ENCODE measurements around the gene SMIM29. TPM values are rescaled to one million over a fixed set of nuclear protein-coding genes. Genes with fewer than 3 reads are reported as not detected.

SMIM29 gene
- total RNA-seq: 16.6 and 17.3 TPM in 2 replicates

GRCh38 chr6:34248727-34249468 is at the start of gene SMIM29:
Gene SMIM29 (minus strand): TSS chr6:34249006. CDS start chr6:34247791, 1,215 bp downstream.
- peaks cover 5% of the 10 kb centered on the region for H3K27me3 Mint-ChIP-seq (ENCODE audit: low read depth)
- H3K9me3 Mint-ChIP-seq: no peaks in the 10 kb centered on the region
- H3K36me3 Mint-ChIP-seq (ENCODE audit: low read depth): peaks cover 27% of the 10 kb centered on the region
- DNase-seq (ENCODE audit: low spot score): peak; percentile 97
- peak within 1 kb of the TSS; percentile 77 for H3K27ac Mint-ChIP-seq
- peak within 1 kb of the TSS; percentile 82 for H3K4me3 Mint-ChIP-seq (ENCODE audit: low read depth)
- intact Hi-C loops (cut with micrococcal nuclease): loop anchor here (1.0 to 10.0 kb wide), 7 partner anchors 13 to 506 kb away; partner anchors contain the start of genes HMGA1, NUDT3 and SNRPC
- peaks cover 30% of the 10 kb centered on the region for H3K4me1 Mint-ChIP-seq (ENCODE audit: low read depth)

DNA sequence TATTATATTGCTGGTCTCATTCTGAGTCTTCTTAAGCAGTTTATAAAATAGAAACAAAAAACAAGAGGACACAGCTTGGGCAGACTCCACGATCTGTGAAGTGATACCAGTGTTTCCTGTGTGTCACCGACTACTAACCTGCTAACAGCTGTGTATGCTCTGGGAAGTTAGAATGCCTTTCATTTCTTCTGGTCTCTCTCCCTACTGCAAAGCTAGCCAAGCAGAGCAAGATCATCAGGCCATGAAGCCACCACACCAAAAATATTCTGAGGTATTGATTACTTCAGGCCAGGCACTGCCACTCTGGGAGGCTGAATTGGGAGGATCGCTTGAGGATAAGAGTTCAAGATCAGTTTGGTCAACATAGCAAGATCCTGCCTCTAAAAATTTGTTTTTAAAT is 46.9 kb upstream of the SMIM29 start:
- H3K4me1 Mint-ChIP-seq (ENCODE audit: low read depth): peaks cover 10% of the 10 kb centered on the region
- H3K36me3 Mint-ChIP-seq (ENCODE audit: low read depth): peaks cover 27% of the 10 kb centered on the region
- intact Hi-C loops (cut with micrococcal nuclease): no loop called here
- no peaks in the 10 kb centered on the region for H3K27me3 Mint-ChIP-seq (ENCODE audit: low read depth)
- no peak overlapping the region for H3K27ac Mint-ChIP-seq
- no peaks in the 10 kb centered on the region for H3K9me3 Mint-ChIP-seq
- no peak for DNase-seq (ENCODE audit: low spot score)
- no peak overlapping the region for H3K4me3 Mint-ChIP-seq (ENCODE audit: low read depth)

DNA sequence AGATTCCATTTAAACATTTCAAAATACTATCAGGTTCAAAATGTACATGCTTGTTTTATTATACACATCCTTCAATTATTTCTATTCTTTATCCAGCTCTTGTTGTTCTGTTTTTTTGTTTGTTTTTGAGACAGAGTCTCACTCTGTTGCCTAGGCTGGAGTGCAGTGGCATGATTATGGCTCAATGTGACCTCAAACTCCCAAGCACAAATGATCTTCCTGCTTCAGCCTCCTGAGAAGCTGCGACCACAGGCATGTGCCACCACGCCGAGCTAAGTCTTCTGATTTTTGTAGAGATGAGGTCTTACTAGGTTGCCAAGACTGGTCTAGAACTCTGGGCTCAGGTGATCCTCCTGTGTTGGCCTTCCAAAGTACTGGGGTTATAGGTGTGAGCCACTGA is 44.1 kb upstream of the SMIM29 start:
- Mint-ChIP-seq H3K36me3 (ENCODE audit: low read depth) (peaks cover 33% of the 10 kb centered on the region), H3K27ac (no peak overlapping the region), H3K9me3 (no peaks in the 10 kb centered on the region), H3K27me3 (ENCODE audit: low read depth) (no peaks in the 10 kb centered on the region), H3K4me1 (ENCODE audit: low read depth) (peaks cover 25% of the 10 kb centered on the region), H3K4me3 (ENCODE audit: low read depth) (no peak overlapping the region)
- DNase-seq (ENCODE audit: low spot score): no peak
- intact Hi-C loops (cut with micrococcal nuclease): no loop called here

- no peaks in the 10 kb centered on the region for H3K9me3 Mint-ChIP-seq
- intact Hi-C loops (cut with micrococcal nuclease): no loop called here
- no peaks in the 10 kb centered on the region for H3K27me3 Mint-ChIP-seq (ENCODE audit: low read depth)
- H3K27ac Mint-ChIP-seq: peak overlapping the region; percentile 68
- H3K36me3 Mint-ChIP-seq (ENCODE audit: low read depth): peaks cover 43% of the 10 kb centered on the region
- no peak overlapping the region for H3K4me3 Mint-ChIP-seq (ENCODE audit: low read depth)
- no peak for DNase-seq (ENCODE audit: low spot score)
- H3K4me1 Mint-ChIP-seq (ENCODE audit: low read depth): peaks cover 16% of the 10 kb centered on the region
Measured at GRCh38 chr6:34289137-34289536, 40.3 kb upstream of the SMIM29 start.

DNA sequence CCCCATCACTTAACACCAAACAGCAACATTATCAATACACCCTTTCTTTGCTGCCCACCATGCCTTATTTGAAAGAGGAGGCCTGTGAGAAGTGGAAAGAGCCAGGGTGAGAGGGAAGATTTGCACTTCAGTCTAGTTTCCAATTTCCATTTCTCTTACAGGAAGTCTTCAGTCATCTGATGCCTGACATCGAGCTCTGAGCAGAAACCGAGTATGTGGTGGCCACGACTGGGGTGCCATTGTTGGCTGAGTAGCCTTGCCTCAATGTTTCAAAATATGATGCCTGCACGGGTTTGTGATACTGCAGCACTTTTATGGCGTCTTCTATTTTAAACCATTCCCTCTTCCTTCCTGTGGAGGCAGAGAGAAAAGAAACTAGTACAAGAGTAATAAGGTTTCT is 39.8 kb upstream of the SMIM29 start:
- no peaks in the 10 kb centered on the region for H3K27me3 Mint-ChIP-seq (ENCODE audit: low read depth)
- H3K9me3 Mint-ChIP-seq: no peaks in the 10 kb centered on the region
- H3K36me3 Mint-ChIP-seq (ENCODE audit: low read depth): peaks cover 43% of the 10 kb centered on the region
- intact Hi-C loops (cut with micrococcal nuclease): no loop called here
- peak overlapping the region; percentile 68 for H3K27ac Mint-ChIP-seq
- peaks cover 16% of the 10 kb centered on the region for H3K4me1 Mint-ChIP-seq (ENCODE audit: low read depth)
- peak; percentile 16 for DNase-seq (ENCODE audit: low spot score)
- H3K4me3 Mint-ChIP-seq (ENCODE audit: low read depth): peak overlapping the region; percentile 21

- Mint-ChIP-seq H3K4me1 (ENCODE audit: low read depth) (peaks cover 16% of the 10 kb centered on the region), H3K4me3 (ENCODE audit: low read depth) (no peak overlapping the region), H3K36me3 (ENCODE audit: low read depth) (peaks cover 30% of the 10 kb centered on the region), H3K27me3 (ENCODE audit: low read depth) (no peaks in the 10 kb centered on the region), H3K27ac (no peak overlapping the region), H3K9me3 (no peaks in the 10 kb centered on the region)
- intact Hi-C loops (cut with micrococcal nuclease): no loop called here
- no peak for DNase-seq (ENCODE audit: low spot score)
Measured at GRCh38 chr6:34285448-34286164, 36.8 kb upstream of the SMIM29 start.

DNA sequence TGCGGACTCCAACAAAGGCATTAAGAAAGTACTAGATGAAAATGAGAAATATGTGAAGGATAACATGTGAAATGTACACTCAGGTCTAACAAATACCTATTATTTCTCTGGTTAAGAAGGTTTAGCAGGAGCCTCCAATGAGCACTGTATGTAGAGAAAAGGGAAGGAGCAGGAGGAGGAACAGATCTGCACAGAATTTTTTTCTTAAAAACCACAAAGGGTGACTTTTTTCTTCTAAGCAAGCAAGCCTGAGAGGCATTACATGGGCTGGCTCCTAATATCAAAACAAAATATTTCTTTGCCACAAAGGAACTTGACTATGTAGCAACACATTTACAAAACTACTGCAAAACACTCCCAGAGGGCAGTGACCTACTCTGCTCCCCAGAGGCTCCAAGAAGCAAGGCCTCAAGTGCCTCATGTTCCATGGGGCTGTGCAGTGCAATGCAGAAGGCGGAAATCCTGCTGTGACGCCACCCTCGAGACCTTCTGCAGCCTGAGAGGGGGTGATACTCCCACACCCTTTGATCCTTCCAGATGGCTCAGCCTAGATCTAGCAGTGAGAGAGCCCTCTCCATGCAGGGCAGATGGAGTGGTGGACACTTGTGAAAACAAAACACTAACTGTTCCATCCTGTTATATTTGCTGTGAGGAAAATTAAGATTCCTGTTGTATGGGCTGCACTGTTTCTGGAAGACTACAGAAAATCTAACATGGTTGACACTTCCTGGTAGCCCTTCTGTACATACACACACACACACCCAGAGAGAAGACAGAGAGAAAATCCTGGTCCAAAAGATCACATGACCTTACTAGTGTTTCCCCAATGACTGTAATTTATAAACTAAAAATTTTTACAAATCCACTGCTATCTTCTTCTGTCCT is 36.0 kb upstream of the SMIM29 start:
- H3K27ac Mint-ChIP-seq: no peak overlapping the region
- intact Hi-C loops (cut with micrococcal nuclease): no loop called here
- no peaks in the 10 kb centered on the region for H3K27me3 Mint-ChIP-seq (ENCODE audit: low read depth)
- peaks cover 15% of the 10 kb centered on the region for H3K4me1 Mint-ChIP-seq (ENCODE audit: low read depth)
- H3K4me3 Mint-ChIP-seq (ENCODE audit: low read depth): no peak overlapping the region
- no peaks in the 10 kb centered on the region for H3K9me3 Mint-ChIP-seq
- H3K36me3 Mint-ChIP-seq (ENCODE audit: low read depth): peaks cover 30% of the 10 kb centered on the region
- DNase-seq (ENCODE audit: low spot score): no peak

- H3K9me3 Mint-ChIP-seq: no peaks in the 10 kb centered on the region
- peaks cover 3% of the 10 kb centered on the region for H3K4me1 Mint-ChIP-seq (ENCODE audit: low read depth)
- H3K36me3 Mint-ChIP-seq (ENCODE audit: low read depth): peaks cover 18% of the 10 kb centered on the region
- H3K4me3 Mint-ChIP-seq (ENCODE audit: low read depth): no peak overlapping the region
- H3K27me3 Mint-ChIP-seq (ENCODE audit: low read depth): no peaks in the 10 kb centered on the region
- intact Hi-C loops (cut with micrococcal nuclease): no loop called here
- DNase-seq (ENCODE audit: low spot score): no peak
- H3K27ac Mint-ChIP-seq: no peak overlapping the region
Measured at GRCh38 chr6:34281702-34282334, 33.0 kb upstream of the SMIM29 start.

DNA sequence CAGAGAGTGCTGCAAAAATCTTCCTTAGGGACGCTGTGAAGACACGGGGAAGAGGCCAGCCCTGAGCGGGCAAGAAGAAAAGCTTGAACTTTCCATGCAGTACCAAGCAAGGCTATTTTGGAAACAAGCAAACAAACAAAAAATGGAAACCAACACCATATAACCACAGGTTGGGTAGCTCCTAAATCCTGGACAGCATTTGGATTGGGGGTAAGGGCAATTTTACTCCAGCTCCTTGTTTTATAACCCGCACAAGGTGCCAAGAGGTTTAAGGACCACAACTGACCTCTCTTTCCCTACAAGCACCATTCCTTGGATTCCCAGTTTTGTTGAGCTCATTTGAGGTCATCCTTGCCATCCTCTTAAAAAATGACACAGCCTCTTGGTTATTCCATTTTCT is 31.4 kb upstream of the SMIM29 start:
- no peak for DNase-seq (ENCODE audit: low spot score)
- peaks cover 13% of the 10 kb centered on the region for H3K36me3 Mint-ChIP-seq (ENCODE audit: low read depth)
- H3K27ac Mint-ChIP-seq: no peak overlapping the region
- no peak overlapping the region for H3K4me3 Mint-ChIP-seq (ENCODE audit: low read depth)
- no peaks in the 10 kb centered on the region for H3K9me3 Mint-ChIP-seq
- intact Hi-C loops (cut with micrococcal nuclease): no loop called here
- no peaks in the 10 kb centered on the region for H3K27me3 Mint-ChIP-seq (ENCODE audit: low read depth)
- H3K4me1 Mint-ChIP-seq (ENCODE audit: low read depth): peaks cover 3% of the 10 kb centered on the region

GRCh38 chr6:34278833-34279232 is 30.0 kb upstream of the SMIM29 start:
- Mint-ChIP-seq H3K9me3 (no peaks in the 10 kb centered on the region), H3K4me1 (ENCODE audit: low read depth) (peaks cover 2% of the 10 kb centered on the region), H3K4me3 (ENCODE audit: low read depth) (no peak overlapping the region), H3K27me3 (ENCODE audit: low read depth) (no peaks in the 10 kb centered on the region), H3K36me3 (ENCODE audit: low read depth) (peaks cover 1% of the 10 kb centered on the region), H3K27ac (no peak overlapping the region)
- intact Hi-C loops (cut with micrococcal nuclease): no loop called here
- DNase-seq (ENCODE audit: low spot score): no peak

GRCh38 chr6:34277763-34278112 is 28.9 kb upstream of the SMIM29 start:
- Mint-ChIP-seq H3K9me3 (no peaks in the 10 kb centered on the region), H3K36me3 (ENCODE audit: low read depth) (no peaks in the 10 kb centered on the region), H3K4me1 (ENCODE audit: low read depth) (peaks cover 2% of the 10 kb centered on the region), H3K4me3 (ENCODE audit: low read depth) (no peak overlapping the region), H3K27me3 (ENCODE audit: low read depth) (no peaks in the 10 kb centered on the region), H3K27ac (no peak overlapping the region)
- intact Hi-C loops (cut with micrococcal nuclease): no loop called here
- no peak for DNase-seq (ENCODE audit: low spot score)

DNA sequence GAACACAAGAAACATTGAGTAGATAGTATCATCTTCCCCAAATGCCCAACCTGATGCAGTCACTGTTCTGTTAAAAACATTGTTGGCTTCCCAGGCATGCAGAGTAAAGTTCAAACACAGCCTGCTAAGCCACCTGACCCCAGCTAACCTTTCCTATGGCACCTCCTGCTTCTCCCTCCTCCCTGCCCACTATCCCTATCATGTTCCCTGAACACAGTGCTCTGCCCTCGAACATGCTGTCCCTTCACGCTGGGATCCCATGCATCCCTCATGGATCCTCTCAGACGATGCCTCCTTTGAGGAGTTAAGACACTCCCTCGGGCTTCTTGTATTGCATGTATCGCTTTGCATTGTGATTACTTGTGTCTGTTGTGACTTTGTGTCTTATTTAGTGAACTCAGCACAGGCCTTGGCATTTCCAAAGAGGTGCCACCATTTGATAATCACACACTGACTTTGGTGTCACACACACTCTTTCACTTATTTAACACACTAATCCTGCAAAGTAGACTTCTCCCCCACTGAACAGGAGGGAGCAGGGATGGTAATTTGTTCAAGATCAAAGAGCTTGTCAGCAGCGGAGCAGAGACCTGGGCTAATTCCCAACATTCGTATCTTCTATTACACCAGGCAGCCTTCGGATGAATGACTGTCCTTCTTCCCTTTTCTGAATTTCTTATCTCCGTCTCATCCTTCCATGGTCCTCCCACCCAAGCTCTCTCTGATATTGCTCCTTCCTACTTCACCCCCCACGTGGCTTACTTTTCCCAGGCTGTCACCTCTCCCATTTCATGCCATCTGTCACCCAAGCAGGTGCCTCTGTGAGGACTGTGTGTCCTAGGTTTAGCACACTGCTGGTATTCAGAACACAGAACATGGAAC is 28.3 kb upstream of the SMIM29 start:
- Mint-ChIP-seq H3K4me1 (ENCODE audit: low read depth) (peaks cover 2% of the 10 kb centered on the region), H3K27ac (no peak overlapping the region), H3K27me3 (ENCODE audit: low read depth) (no peaks in the 10 kb centered on the region), H3K4me3 (ENCODE audit: low read depth) (no peak overlapping the region), H3K9me3 (no peaks in the 10 kb centered on the region), H3K36me3 (ENCODE audit: low read depth) (no peaks in the 10 kb centered on the region)
- DNase-seq (ENCODE audit: low spot score): no peak
- intact Hi-C loops (cut with micrococcal nuclease): no loop called here
